Sigmoid colon (tissue), 7 donors: ENCODE results near the gene ENGASE. TPM values are rescaled to one million over a fixed set of nuclear protein-coding genes. Genes with fewer than 3 reads are reported as not detected.

ENCODE experiments used
- DNase-seq: peaks from one replicate; pipeline ENCODE4 v3.0.0-alpha.2; 2019
- H3K27ac ChIP-seq, 4 donors: fragments of 200-600 bp; sonication (generic); one replicate each; pipeline ENCODE4 v1.5.1; 2016 to 2019; ENCODE audit warnings: mild to moderate bottlenecking in 1 of 4
- H3K27me3 ChIP-seq, 3 donors: fragments of 200-600 bp; sonication (generic); one replicate each; pipeline ENCODE4 v1.5.1; 2019; ENCODE audit warnings: mild to moderate bottlenecking in 1 of 3
- H3K36me3 ChIP-seq, 4 donors: fragments of 200-600 bp; sonication (generic); one replicate each; pipeline ENCODE4 v1.5.1; 2016 to 2019
- H3K4me1 ChIP-seq, 4 donors: fragments of 200-600 bp; sonication (generic); one replicate each; pipeline ENCODE4 v1.5.1; 2017 to 2019
- H3K4me3 ChIP-seq, 4 donors: fragments of 200-600 bp; sonication (generic); one replicate each; pipeline ENCODE4 v1.5.1; 2017 to 2019; ENCODE audit warnings: mild to moderate bottlenecking in 2 of 4, moderate library complexity in 1 of 4
- H3K9me3 ChIP-seq, 4 donors: fragments of 200-600 bp in 3 of 4; sonication (generic) in 3 of 4; one replicate each; pipeline versions ENCODE4 v1.5.1 to v1.6.1; 2013 to 2019
- EP300 ChIP-seq, 4 donors: sonication (generic); formaldehyde crosslinking; IDR thresholded peaks; one replicate each; pipeline ENCODE4 v1.6.1; 2017; ENCODE audit warnings: antibody characterized with exemption in 4 of 4
- POLR2A ChIP-seq, 2 donors: fragments of 450-650 bp; IDR thresholded peaks; one replicate each; pipeline ENCODE4 v1.6.1; 2016; ENCODE audit warnings: antibody characterized with exemption in 2 of 2, mild to moderate bottlenecking in 2 of 2, moderate library complexity in 2 of 2
- POLR2AphosphoS5 ChIP-seq, 4 donors: sonication (generic); formaldehyde crosslinking; IDR thresholded peaks; one replicate each; pipeline ENCODE4 v1.6.1; 2017; ENCODE audit warnings: antibody characterized with exemption in 4 of 4
- WGBS, 2 donors: extraction: QIAGEN DNeasy Blood & Tissue Kit; methylation state at CpG; one replicate each; pipeline ENCODE4 v1.1.7; 2013; 5-methylcytosine and 5-hydroxymethylcytosine counted together
- intact Hi-C: fragments of 100-400 bp; cut with DNase I; formaldehyde crosslinking; loops from one replicate; pipeline ENCODE4 v1.15.1; 2023
- polyA plus RNA-seq, 3 donors: library from polyadenylated mRNA; stranded (reverse); fragments of 200-250 nt; gene quantifications; one replicate each; pipeline ENCODE4 v1.2.3, GENCODE V29; 2013
- total RNA-seq, 4 donors: library from RNA; depleted of rRNA; stranded (reverse); fragments of >200 nt; gene quantifications; one replicate each; pipeline ENCODE4 v1.1.0, GENCODE V29; 2016
- TF ChIP-seq, protein P1 (sequence below), 4 experiments: fragments of 450-650 bp in 3 of 4; fragments of 200-600 bp in 1 of 4; IDR thresholded peaks; one replicate each; pipeline ENCODE4 v1.5.1; 2016 to 2019; ENCODE audit warnings: antibody characterized with exemption in 4 of 4, mild to moderate bottlenecking in 3 of 4, moderate library complexity in 2 of 4
- donor health status: healthy with polysubstance abuse.
- donor health status: Bipolar disorder and iron deficiency.
- donor health status: healthy.

Gene ENGASE
- total and polyA plus RNA-seq, 7 donors = 7.2 to 55.9 (median 14.3) TPM

DNA sequence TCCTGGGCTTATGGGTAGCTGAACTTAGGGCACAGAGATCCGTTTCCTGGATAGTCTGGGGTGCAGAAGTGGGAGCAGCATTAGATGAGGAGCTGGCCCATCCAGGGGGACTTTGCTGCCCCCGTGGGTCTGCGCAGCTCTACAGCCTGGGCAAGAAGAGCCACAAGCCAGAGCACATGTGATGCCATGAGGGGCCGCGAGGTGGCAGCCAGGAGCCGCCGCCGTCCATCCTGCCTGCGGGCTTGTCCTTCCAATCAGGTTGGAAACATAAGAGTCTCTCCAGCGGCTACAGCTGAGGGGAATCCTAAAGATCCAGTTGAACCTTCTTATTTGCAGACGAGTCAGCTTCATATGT is 28.8 kb upstream of the ENGASE start:
- Histone ChIP-seq H3K27me3 (no peaks in the 10 kb centered on the region), H3K9me3 (no peaks in the 10 kb centered on the region), H3K27ac (peak overlapping the region in 2 of 4 donors; percentile 6 to 49), H3K4me3 (no peak overlapping the region), H3K4me1 (peaks cover 0 to 15% (median 7%) of the 10 kb centered on the region in 4 donors), H3K36me3 (peaks cover 0 to 21% (median 2%) of the 10 kb centered on the region in 4 donors)
- 1 to 3% methylated on average over 11 of the region's 11 CpGs for WGBS, 2 donors
- TF ChIP-seq, protein P1, sequence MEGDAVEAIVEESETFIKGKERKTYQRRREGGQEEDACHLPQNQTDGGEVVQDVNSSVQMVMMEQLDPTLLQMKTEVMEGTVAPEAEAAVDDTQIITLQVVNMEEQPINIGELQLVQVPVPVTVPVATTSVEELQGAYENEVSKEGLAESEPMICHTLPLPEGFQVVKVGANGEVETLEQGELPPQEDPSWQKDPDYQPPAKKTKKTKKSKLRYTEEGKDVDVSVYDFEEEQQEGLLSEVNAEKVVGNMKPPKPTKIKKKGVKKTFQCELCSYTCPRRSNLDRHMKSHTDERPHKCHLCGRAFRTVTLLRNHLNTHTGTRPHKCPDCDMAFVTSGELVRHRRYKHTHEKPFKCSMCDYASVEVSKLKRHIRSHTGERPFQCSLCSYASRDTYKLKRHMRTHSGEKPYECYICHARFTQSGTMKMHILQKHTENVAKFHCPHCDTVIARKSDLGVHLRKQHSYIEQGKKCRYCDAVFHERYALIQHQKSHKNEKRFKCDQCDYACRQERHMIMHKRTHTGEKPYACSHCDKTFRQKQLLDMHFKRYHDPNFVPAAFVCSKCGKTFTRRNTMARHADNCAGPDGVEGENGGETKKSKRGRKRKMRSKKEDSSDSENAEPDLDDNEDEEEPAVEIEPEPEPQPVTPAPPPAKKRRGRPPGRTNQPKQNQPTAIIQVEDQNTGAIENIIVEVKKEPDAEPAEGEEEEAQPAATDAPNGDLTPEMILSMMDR (IDR thresholded peaks at IDR 0.05) = peak; percentile 81 to 97 (median 88)
- no peak for TF ChIP-seq EP300 (IDR thresholded peaks at IDR 0.05)
- no peak for TF ChIP-seq POLR2A (IDR thresholded peaks at IDR 0.05)
- no peak for TF ChIP-seq POLR2AphosphoS5 (IDR thresholded peaks at IDR 0.05)
- intact Hi-C loops = no loop called here
- DNase-seq = peak; percentile 90

DNA sequence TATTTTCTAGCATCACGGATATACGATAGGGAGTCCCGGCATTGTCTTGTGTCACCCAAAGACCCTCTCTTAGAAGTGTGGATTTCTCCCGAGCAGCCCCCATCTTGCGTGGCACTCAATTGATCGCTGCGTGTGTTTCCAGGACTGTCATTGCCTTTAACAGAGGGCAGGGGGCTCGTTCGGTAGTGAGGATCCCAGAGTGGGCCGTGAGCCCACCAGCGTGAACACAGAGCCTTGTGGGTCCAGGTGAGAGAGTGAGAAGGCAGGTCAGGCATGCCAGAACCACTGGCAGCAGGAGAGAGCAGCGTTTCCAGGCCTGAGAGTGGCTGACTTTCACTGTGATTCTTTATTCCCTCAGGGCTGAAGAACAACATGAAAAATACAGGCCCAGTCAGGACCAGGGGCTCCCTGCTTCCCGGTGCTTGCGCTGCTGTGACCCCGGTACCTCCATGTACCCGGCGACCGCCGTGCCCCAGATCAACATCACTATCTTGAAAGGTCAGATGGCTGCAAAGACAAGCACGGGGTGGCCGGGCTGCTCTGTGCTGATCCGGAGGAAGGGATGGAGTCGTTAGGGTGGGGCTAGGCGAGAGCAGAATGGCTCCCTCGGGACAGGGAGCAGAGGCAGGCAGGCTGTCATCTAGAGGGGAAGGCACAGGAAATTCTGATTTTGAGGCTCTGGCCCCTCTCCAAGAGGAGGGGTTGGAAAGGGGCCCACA is 28.3 kb upstream of the ENGASE start:
- no peak for TF ChIP-seq POLR2AphosphoS5 (IDR thresholded peaks at IDR 0.05)
- intact Hi-C loops = no loop called here
- 79% methylated on average over 25 of the region's 25 CpGs for WGBS, 2 donors

DNA sequence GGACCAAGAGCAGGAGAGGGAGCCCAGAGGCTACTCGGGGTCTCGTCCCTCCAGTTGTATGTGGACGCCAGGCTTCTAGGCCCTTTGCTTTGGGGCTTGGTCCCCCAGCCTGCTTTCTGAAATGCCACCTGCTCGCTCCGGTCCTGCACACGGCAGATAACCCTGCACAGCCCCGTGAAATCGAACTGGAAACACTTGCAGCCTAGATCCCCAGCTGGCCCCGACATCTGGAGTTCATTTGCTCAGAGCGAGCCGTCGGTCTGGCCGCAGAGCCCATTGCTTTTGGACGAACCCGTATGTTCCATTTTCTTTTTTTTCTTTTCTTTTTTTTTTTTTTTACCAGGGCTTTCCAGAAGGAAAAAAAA is 27.7 kb upstream of the ENGASE start:
- no peak overlapping the region for H3K4me3 ChIP-seq
- peak; percentile 87 for DNase-seq
- no peaks in the 10 kb centered on the region for H3K9me3 ChIP-seq

More for the DNA sequence above, 28.3 kb upstream of the ENGASE start:
- H3K4me3 ChIP-seq = no peak overlapping the region
- H3K9me3 ChIP-seq = no peaks in the 10 kb centered on the region
- peaks cover 0 to 21% (median 2%) of the 10 kb centered on the region in 4 donors for H3K36me3 ChIP-seq
- peak; percentile 70 for DNase-seq
- H3K27ac ChIP-seq = peak overlapping the region; percentile 5 to 49 (median 24)
- H3K4me1 ChIP-seq = peaks cover 0 to 15% (median 7%) of the 10 kb centered on the region in 4 donors
- H3K27me3 ChIP-seq = no peaks in the 10 kb centered on the region

DNA sequence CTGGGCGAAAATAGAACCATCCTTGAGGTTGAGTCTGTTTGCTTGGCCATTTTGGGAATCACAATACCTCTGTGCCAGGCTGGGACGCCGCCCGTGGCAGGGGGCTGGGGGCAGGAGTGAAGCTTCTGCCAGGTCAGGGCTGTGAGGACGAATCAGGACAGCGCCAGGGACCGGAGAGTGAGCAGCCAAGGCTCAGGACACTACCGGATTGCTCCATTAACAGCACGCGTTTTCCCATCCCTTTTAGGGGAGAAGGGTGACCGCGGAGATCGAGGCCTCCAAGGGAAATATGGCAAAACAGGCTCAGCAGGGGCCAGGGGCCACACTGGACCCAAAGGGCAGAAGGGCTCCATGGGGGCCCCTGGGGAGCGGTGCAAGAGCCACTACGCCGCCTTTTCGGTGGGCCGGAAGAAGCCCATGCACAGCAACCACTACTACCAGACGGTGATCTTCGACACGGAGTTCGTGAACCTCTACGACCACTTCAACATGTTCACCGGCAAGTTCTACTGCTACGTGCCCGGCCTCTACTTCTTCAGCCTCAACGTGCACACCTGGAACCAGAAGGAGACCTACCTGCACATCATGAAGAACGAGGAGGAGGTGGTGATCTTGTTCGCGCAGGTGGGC is 27.2 kb upstream of the ENGASE start:
- 93 to 96% methylated on average over 30 of the region's 30 CpGs for WGBS, 2 donors
- Histone ChIP-seq H3K4me1 (peaks cover 0 to 10% (median 7%) of the 10 kb centered on the region in 4 donors), H3K36me3 (peaks cover 0 to 21% (median 2%) of the 10 kb centered on the region in 4 donors), H3K27ac (peak overlapping the region; percentile 5 to 49 (median 35)), H3K9me3 (no peaks in the 10 kb centered on the region), H3K4me3 (no peak overlapping the region), H3K27me3 (no peaks in the 10 kb centered on the region)
- intact Hi-C loops = no loop called here
- TF ChIP-seq POLR2A (IDR thresholded peaks at IDR 0.05) (no peak), POLR2AphosphoS5 (IDR thresholded peaks at IDR 0.05) (no peak), EP300 (IDR thresholded peaks at IDR 0.05) (no peak)
- TF ChIP-seq, protein P1 (IDR thresholded peaks at IDR 0.05) = no peak
- DNase-seq = peak; percentile 73

More for the DNA sequence above, 27.7 kb upstream of the ENGASE start:
- Histone ChIP-seq H3K27me3 (no peaks in the 10 kb centered on the region), H3K27ac (peak overlapping the region; percentile 5 to 49 (median 35)), H3K36me3 (peaks cover 0 to 21% (median 2%) of the 10 kb centered on the region in 4 donors), H3K4me1 (peaks cover 0 to 15% (median 7%) of the 10 kb centered on the region in 4 donors)
- intact Hi-C loops = no loop called here
- TF ChIP-seq POLR2A (IDR thresholded peaks at IDR 0.05) = no peak
- WGBS, 2 donors = 82 to 92% methylated on average over 15 of the region's 15 CpGs

DNA sequence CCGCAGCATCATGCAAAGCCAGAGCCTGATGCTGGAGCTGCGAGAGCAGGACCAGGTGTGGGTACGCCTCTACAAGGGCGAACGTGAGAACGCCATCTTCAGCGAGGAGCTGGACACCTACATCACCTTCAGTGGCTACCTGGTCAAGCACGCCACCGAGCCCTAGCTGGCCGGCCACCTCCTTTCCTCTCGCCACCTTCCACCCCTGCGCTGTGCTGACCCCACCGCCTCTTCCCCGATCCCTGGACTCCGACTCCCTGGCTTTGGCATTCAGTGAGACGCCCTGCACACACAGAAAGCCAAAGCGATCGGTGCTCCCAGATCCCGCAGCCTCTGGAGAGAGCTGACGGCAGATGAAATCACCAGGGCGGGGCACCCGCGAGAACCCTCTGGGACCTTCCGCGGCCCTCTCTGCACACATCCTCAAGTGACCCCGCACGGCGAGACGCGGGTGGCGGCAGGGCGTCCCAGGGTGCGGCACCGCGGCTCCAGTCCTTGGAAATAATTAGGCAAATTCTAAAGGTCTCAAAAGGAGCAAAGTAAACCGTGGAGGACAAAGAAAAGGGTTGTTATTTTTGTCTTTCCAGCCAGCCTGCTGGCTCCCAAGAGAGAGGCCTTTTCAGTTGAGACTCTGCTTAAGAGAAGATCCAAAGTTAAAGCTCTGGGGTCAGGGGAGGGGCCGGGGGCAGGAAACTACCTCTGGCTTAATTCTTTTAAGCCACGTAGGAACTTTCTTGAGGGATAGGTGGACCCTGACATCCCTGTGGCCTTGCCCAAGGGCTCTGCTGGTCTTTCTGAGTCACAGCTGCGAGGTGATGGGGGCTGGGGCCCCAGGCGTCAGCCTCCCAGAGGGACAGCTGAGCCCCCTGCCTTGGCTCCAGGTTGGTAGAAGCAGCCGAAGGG is 26.4 kb upstream of the ENGASE start:
- H3K4me3 ChIP-seq = no peak overlapping the region
- peak; percentile 61 for DNase-seq
- H3K9me3 ChIP-seq = no peaks in the 10 kb centered on the region
- peaks cover 0 to 21% (median 2%) of the 10 kb centered on the region in 4 donors for H3K36me3 ChIP-seq
- H3K4me1 ChIP-seq = peaks cover 0 to 10% (median 7%) of the 10 kb centered on the region in 4 donors
- 55 to 86% methylated on average over 41 of the region's 41 CpGs for WGBS, 2 donors
- TF ChIP-seq, protein P1 (IDR thresholded peaks at IDR 0.05) = no peak
- TF ChIP-seq POLR2A (IDR thresholded peaks at IDR 0.05) = no peak
- TF ChIP-seq POLR2AphosphoS5 (IDR thresholded peaks at IDR 0.05) = no peak
- no peak for TF ChIP-seq EP300 (IDR thresholded peaks at IDR 0.05)
- H3K27me3 ChIP-seq = no peaks in the 10 kb centered on the region
- intact Hi-C loops = no loop called here
- peak overlapping the region in 1 of 4 donors; percentile 43 for H3K27ac ChIP-seq
